Progenitor cell of endocrine pancreas (in vitro differentiated cells): ENCODE measurements around the gene DHRS1. TPM values are rescaled to one million over a fixed set of nuclear protein-coding genes. Genes with fewer than 3 reads are reported as not detected.
A peak's percentile ranks its signal among the peaks of the same experiment; 100 is the strongest.

Source experiments
- DNase-seq: peaks from one replicate; pipeline ENCODE4 v3.0.0; 2021; ENCODE audit warnings: low spot score; ENCODE audit not compliant: unreplicated experiment
- H3K27ac Mint-ChIP-seq: 2 replicates; pipeline ENCODE4 v1.8.0; 2021; ENCODE audit warnings: mild to moderate bottlenecking, moderate library complexity, mixed read lengths
- H3K27me3 Mint-ChIP-seq: 2 replicates; pipeline ENCODE4 v1.8.0; 2021; ENCODE audit warnings: mixed read lengths
- H3K36me3 Mint-ChIP-seq: 2 replicates; pipeline ENCODE4 v1.8.0; 2022; ENCODE audit warnings: mixed read lengths; ENCODE audit not compliant: insufficient read depth
- H3K4me1 Mint-ChIP-seq: 2 replicates; pipeline ENCODE4 v1.8.0; 2021; ENCODE audit warnings: low read depth, mixed read lengths
- H3K4me3 Mint-ChIP-seq: 2 replicates; pipeline ENCODE4 v1.8.0; 2021; ENCODE audit warnings: low read depth, mild to moderate bottlenecking, moderate library complexity, mixed read lengths
- H3K9me3 Mint-ChIP-seq: 2 replicates; pipeline ENCODE4 v1.8.0; 2021; ENCODE audit warnings: low read depth, mixed read lengths
- total RNA-seq: library from RNA; stranded (reverse); gene quantifications from 2 replicates; pipeline ENCODE4 v1.2.1, GENCODE V29; 2021
- TF ChIP-seq, protein P1 (sequence below): fragments of 200-600 bp; sonication (generic); IDR thresholded peaks from one replicate; pipeline ENCODE4 v1.5.0; 2021; ENCODE audit warnings: antibody characterized with exemption, mild to moderate bottlenecking; ENCODE audit not compliant: unreplicated experiment

The DHRS1 gene
- total RNA-seq, 1 donor from 2014 or later, result 33.4 TPM

- no peaks in the 10 kb centered on the region for H3K36me3 Mint-ChIP-seq
- peak overlapping the region; percentile 78 for H3K4me3 Mint-ChIP-seq
- no peaks in the 10 kb centered on the region for H3K27me3 Mint-ChIP-seq
- H3K9me3 Mint-ChIP-seq, result no peaks in the 10 kb centered on the region
- H3K4me1 Mint-ChIP-seq, result peaks cover 12% of the 10 kb centered on the region
- TF ChIP-seq, protein P1, sequence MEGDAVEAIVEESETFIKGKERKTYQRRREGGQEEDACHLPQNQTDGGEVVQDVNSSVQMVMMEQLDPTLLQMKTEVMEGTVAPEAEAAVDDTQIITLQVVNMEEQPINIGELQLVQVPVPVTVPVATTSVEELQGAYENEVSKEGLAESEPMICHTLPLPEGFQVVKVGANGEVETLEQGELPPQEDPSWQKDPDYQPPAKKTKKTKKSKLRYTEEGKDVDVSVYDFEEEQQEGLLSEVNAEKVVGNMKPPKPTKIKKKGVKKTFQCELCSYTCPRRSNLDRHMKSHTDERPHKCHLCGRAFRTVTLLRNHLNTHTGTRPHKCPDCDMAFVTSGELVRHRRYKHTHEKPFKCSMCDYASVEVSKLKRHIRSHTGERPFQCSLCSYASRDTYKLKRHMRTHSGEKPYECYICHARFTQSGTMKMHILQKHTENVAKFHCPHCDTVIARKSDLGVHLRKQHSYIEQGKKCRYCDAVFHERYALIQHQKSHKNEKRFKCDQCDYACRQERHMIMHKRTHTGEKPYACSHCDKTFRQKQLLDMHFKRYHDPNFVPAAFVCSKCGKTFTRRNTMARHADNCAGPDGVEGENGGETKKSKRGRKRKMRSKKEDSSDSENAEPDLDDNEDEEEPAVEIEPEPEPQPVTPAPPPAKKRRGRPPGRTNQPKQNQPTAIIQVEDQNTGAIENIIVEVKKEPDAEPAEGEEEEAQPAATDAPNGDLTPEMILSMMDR, result no peak
- no peak overlapping the region for H3K27ac Mint-ChIP-seq
- DNase-seq, result no peak
Observed at GRCh38 chr14:24272467-24272866, 27.1 kb downstream of the DHRS1 start.

DNA sequence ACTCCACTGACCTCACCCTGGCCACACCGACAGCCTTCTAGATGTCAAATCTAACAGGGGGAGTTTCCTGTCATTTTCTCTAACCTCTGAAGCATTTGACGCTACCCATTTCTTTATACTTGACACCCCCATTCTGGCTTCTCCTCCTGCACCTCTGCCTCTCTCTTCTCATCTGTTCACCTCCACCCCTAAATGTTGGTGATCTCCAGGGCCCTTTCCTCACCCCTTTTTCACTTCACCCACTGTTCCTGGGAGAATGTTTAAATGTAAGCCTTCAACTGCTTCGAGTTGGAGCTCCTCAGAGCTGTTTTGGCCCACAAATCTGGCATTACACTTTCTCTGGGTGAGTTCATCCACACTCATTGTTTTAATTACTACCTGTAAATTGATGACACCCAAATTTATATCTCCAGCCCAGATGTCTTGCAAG is 27.7 kb downstream of the DHRS1 start:
- Mint-ChIP-seq H3K27me3 (no peaks in the 10 kb centered on the region), H3K9me3 (no peaks in the 10 kb centered on the region), H3K27ac (peak overlapping the region; percentile 54), H3K4me3 (peak overlapping the region; percentile 78), H3K36me3 (peaks cover 5% of the 10 kb centered on the region), H3K4me1 (peaks cover 12% of the 10 kb centered on the region)
- TF ChIP-seq, protein P1, result no peak
- DNase-seq, result no peak

DNA sequence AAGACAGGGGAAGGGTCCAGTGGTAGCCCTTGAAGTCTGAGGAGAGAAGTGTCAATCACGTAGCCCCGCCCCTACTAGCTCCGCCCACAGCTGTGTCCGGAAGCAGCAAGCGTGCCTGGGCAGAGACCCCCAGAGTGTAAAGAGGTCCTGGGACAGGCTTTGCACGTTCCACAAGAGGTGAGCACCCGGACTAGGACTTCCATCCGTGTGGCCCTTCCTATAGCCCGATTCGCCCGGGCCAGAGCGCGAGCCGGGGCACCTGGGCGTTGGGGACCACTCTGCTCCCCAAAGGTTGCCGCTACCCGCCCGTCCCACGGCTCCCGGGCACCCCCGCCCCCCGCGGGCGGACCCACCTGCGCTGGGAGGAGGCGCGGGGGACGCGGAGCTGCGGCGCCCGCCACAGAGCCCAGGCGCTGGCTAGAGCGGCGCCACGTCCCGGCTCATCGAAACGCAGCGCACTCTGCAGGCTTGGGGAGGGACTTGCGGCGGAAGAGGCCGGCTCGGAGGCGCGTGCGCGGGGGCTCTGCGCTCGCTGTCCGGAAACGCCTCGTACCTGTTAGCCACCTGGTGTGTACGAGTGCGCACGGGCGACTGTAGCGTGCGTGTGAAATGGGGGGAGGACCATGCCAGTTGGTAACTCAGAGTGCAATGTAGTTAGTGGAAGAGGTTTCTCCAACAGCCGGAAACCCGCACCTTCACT is 28.3 kb downstream of the DHRS1 start, which contains the start of gene RABGGTA:
Gene RABGGTA (minus strand): TSS at position 464 of the 700 bp plus-strand sequence. CDS start 482 bp downstream, outside the sequence.
- Mint-ChIP-seq H3K36me3 (peaks cover 5% of the 10 kb centered on the region), H3K9me3 (no peaks in the 10 kb centered on the region), H3K4me1 (peaks cover 12% of the 10 kb centered on the region), H3K27me3 (no peaks in the 10 kb centered on the region), H3K27ac (peak within 1 kb of the TSS; percentile 96), H3K4me3 (peak within 1 kb of the TSS; percentile 85)
- DNase-seq, result peak; percentile 85
- TF ChIP-seq, protein P1, result peak; percentile 73

DNA sequence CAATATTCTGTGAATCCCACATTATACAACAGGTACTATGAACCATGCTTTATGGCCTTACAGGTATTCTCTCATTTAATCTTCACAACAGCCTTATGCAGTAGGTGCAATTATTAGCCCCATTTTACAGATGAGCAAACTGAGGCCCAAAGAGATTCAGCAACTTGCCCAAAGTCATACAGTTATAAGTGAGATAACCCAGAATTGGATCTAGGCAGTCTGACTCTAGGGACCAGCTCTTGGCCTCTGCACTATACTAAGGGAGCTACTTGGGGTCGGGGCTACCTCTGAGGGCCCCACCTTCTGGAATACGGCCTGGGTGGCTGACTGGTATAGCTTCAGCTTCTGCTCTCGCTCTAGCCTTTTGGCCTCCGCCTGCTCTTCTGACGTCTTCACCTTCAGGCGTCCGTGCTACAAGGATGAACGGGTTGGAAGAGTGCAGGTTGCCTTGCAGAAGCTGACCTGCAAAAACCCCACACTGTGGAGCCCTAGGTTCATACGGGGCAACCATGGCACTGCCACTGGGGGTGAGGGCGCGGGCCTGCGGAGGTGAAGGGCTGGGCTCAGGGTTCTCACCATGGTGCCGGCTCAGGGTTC is 28.9 kb downstream of the DHRS1 start:
- peak overlapping the region; percentile 96 for H3K27ac Mint-ChIP-seq
- no peak for DNase-seq
- H3K9me3 Mint-ChIP-seq, result no peaks in the 10 kb centered on the region
- TF ChIP-seq, protein P1, result no peak
- no peaks in the 10 kb centered on the region for H3K27me3 Mint-ChIP-seq
- H3K4me3 Mint-ChIP-seq, result peak overlapping the region; percentile 85
- H3K4me1 Mint-ChIP-seq, result peaks cover 12% of the 10 kb centered on the region
- peaks cover 5% of the 10 kb centered on the region for H3K36me3 Mint-ChIP-seq

DNA sequence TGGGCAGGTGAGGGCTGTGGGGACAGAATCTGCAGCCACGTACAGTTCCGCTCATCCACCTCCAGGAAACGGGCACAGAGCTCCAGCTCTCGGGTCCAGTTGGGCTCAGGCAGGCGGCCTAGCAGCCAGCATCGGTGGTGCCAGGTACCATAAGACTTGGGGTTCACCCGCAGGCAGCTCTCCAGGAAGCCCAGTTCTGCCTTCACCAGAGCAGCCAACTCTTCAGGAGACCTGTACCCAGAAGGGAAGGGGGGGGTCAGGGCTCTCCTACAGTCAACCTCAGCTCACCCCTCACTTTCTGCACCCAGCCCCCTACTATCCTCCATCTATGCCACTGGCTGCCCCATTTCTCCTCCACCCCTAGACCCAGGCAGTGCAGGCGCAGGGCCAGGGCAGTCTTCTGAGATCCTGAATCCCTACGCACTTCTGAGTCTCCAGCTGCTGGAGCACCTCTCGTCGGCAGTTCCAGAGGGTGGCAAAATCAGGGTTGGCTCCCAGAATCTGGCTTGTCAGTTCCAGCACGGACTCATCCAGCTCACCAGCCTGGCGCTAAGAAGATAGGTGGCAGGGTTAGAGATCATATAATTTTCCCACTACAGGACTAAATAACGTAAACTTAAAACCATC is 29.6 kb downstream of the DHRS1 start:
- no peak for DNase-seq
- Mint-ChIP-seq H3K36me3 (peaks cover 5% of the 10 kb centered on the region), H3K27me3 (no peaks in the 10 kb centered on the region)

More for the DNA sequence above, 29.6 kb downstream of the DHRS1 start:
- TF ChIP-seq, protein P1, result no peak
- peak overlapping the region; percentile 85 for H3K4me3 Mint-ChIP-seq
- H3K27ac Mint-ChIP-seq, result no peak overlapping the region
- peaks cover 12% of the 10 kb centered on the region for H3K4me1 Mint-ChIP-seq
- H3K9me3 Mint-ChIP-seq, result no peaks in the 10 kb centered on the region
